AG09319 (cell line): ENCODE data around the gene NRXN2.
"Not testable (repeated sequence)": the region's sequence is repeated elsewhere in the genome, so short reads cannot be mapped to it uniquely, and the experiment has no call there.

Source experiments
- DNase-seq: peaks from one replicate; pipeline ENCODE4 v3.0.0-alpha.2; 2010; ENCODE audit warnings: low read depth; ENCODE audit errors: extremely low read depth
- TF ChIP-seq, protein P1 (sequence below): IDR thresholded peaks from 2 replicates; pipeline ENCODE4 v1.5.1; 2011; ENCODE audit warnings: low read depth, mild to moderate bottlenecking, inconsistent platforms, low read length, moderate library complexity

The NRXN2 gene

GRCh38 chr11:64712430-64713015 is 10.5 kb downstream of the NRXN2 start:
- TF ChIP-seq, protein P1, sequence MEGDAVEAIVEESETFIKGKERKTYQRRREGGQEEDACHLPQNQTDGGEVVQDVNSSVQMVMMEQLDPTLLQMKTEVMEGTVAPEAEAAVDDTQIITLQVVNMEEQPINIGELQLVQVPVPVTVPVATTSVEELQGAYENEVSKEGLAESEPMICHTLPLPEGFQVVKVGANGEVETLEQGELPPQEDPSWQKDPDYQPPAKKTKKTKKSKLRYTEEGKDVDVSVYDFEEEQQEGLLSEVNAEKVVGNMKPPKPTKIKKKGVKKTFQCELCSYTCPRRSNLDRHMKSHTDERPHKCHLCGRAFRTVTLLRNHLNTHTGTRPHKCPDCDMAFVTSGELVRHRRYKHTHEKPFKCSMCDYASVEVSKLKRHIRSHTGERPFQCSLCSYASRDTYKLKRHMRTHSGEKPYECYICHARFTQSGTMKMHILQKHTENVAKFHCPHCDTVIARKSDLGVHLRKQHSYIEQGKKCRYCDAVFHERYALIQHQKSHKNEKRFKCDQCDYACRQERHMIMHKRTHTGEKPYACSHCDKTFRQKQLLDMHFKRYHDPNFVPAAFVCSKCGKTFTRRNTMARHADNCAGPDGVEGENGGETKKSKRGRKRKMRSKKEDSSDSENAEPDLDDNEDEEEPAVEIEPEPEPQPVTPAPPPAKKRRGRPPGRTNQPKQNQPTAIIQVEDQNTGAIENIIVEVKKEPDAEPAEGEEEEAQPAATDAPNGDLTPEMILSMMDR: no peak
- DNase-seq: no peak

GRCh38 chr11:64711956-64712362 is 11.0 kb downstream of the NRXN2 start:
- TF ChIP-seq, protein P1: no peak
- DNase-seq: no peak

DNA sequence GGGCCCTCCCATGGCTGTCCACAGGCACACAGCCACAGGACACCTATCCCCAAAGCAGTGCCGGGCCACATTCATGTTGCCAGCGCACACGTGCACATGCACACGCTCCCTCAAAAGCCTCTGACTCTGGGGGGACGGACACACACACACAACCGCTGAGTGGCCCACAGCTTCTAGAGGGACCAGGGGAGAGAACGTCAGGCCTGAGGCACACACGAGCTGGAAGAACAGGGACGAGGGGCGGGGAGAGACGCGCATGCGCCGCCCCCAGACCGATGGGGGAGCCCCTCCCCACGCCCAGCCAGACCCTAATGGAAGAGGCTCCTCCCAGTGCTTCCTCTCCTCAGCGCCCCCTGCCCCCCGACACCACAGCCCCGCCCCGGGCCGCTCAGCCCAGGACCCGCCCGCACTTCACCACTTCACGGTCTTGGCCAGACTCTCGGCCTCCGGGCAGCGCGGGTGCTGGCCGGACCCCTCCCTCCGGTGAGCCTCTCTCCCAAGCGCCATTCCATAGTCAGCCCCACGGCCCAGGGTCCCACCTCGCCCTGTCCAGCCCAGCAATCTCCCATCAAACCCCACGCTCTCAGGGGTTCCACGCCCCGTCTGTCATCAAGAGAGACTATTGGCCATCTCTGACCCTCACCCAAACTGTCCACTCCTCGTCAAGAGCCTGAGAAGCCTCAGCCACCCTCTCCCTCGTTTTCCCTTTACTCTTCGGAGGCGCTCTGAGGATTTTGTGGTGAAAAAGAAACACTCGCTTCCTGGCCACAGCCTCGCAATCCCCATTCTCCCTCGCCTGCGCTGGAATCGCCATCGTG is 11.7 kb downstream of the NRXN2 start:
- DNase-seq: no peak
- TF ChIP-seq, protein P1: no peak

GRCh38 chr11:64710418-64711137 is 12.4 kb downstream of the NRXN2 start:
- DNase-seq: no peak
- TF ChIP-seq, protein P1: no peak

GRCh38 chr11:64705501-64705900 is 17.5 kb downstream of the NRXN2 start:
- TF ChIP-seq, protein P1: no peak
- no peak for DNase-seq

- TF ChIP-seq, protein P1: no peak
- DNase-seq: no peak
Observed at GRCh38 chr11:64703048-64703447, 19.9 kb downstream of the NRXN2 start.

DNA sequence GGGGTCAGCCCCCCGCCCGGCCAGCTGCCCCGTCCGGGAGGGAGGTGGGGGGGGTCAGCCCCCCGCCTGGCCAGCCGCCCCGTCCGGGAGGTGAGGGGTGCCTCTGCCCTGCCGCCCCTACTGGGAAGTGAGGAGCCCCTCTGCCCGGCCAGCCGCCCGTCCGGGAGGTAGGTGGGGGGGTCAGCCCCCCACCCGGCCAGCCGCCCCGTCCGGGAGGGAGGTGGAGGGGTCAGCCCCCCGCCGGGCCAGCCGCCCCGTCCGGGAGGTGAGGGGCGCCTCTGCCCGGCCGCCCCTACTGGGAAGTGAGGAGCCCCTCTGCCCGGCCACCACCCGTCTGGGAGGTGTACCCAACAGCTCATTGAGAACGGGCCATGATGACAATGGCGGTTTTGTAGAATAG is 21.0 kb downstream of the NRXN2 start:
- not testable (repeated sequence) for DNase-seq
